Stimulated activated CD4-positive, alpha-beta T cell treated with anti-CD3 and anti-CD28 coated beads, TNF-alpha, amount 100 ng/mL, for 24 hours (primary cell): Measurements from ENCODE around the gene TDRD9.
"Not testable (repeated sequence)": the region's sequence is repeated elsewhere in the genome, so short reads cannot be mapped to it uniquely, and the experiment has no call there.

Source experiments
- DNase-seq, 3 experiments: peaks; one replicate each; pipeline ENCODE4 v3.0.0-alpha.2; 2020; ENCODE audit warnings: low read depth in 3 of 3

TDRD9 gene

DNA sequence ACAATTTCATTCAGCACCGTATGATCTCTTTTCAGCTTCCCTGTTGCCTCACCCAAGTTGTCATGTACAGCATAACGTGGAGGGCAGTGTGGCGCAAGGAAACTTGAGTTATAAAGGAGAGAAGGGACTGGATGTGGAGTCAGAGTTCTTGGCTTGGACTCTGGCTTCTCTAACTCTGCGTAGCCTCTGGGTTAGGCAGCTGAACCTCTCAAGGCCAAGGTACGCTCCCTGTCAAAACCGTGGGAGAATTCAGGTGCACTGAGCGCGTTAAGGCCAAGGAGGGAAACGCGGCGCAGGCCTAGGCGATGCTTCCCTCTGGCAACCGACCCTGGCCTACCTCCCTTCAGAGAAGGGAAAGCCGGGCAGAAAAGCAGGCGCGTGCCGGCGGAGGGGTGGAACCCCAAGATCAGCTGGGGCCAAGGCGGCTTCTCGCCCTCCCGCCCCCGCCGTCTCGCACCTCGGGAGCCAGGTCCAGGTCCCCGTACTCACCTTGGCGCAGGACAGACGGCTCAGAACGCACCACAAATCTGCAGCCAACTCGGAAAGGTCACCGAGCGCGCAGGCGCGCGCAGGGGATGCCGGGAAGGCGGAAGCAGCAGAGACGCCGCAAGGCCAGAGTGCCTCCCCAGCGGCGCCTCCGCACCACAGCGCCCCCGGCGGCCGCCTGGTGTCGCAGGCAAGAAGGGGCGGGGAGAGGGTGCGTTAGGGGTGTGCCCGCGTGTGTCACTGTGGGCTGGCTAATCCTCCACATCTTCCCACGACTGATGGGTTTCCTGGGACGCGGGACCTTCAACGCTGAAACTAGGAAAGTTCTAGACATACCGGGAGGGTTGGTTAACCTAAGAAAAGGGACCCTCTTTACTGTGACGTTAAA is 7.0 kb upstream of the TDRD9 start:
- DNase-seq, result peak; percentile 86 to 94 (median 92)

DNA sequence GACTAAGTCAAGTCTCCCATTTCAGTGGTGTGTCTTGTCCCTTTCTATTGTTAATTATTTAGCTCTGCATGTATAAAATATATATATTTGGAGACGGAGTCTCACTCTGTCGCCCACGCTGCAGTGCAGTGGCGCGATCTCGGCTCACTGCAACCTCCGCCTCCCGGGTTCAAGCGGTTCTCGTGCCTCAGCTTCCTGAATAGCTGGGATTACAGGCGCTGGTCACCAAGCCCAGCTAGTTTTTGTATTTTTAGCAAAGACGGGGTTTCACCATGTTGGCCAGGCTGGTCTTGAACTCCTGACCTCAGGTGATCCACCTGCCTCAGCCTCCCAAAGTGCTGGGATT is 6.4 kb upstream of the TDRD9 start:
- not testable (repeated sequence) for DNase-seq

DNA sequence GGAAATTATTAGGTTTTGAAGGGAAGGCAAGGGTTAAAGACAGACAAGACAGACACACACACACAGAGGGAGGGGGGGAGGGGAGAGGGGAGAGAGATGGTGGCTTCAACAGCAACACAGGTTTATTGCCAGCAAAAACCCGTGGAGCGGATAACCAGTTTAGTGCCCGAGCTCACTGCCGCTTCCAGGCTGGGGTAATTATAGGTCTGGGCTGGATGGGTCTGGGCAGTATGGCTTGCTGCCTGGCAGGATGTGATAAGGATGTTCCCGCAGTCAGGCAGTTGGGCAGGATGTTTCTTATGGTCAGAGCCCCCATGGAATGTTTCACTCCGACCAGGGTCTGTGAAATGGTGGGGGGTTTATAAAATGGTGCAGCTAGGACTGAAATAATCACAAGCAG is 4.4 kb upstream of the TDRD9 start:
- DNase-seq, result no peak

DNA sequence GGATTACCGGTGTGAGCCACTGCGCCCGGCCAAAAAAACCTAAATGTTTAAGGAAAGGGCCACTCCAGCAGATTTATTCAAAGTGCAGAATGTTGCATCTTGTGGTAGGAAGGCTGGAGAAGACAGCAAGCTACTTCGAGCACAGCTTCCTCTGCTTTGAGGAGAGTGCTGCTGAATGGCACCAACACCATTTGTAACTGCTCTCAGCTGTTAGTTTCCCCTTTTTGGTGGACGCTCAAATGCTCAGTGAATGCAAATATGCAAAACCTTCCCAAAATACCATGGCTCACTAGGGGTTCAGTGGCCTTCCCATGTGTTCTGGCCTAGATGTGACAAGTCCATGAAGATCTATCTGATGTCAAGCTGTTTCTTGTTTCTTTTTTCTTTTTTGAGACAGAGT is 2.9 kb upstream of the TDRD9 start:
- no peak for DNase-seq

DNA sequence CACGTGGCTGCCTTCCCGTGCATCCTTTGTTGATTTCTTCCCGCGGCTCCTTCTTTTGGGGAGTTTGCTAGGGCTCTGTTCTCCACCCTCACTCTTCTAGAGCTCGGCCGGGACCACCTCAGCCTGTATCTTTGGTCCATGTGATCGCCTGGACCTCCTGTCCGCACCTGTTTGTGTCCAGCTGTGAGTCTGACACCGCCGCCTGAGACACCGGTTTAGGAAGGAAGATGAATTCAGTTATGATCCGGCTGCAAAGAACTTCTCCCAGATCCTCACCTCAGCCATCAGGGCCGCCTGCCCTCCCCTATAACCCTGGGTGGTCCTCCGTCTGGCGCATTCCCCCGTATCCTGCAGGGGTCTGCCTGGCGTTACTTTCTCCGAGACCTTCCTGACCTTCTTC is 690 bp upstream of the TDRD9 start:
- DNase-seq, result no peak

DNA sequence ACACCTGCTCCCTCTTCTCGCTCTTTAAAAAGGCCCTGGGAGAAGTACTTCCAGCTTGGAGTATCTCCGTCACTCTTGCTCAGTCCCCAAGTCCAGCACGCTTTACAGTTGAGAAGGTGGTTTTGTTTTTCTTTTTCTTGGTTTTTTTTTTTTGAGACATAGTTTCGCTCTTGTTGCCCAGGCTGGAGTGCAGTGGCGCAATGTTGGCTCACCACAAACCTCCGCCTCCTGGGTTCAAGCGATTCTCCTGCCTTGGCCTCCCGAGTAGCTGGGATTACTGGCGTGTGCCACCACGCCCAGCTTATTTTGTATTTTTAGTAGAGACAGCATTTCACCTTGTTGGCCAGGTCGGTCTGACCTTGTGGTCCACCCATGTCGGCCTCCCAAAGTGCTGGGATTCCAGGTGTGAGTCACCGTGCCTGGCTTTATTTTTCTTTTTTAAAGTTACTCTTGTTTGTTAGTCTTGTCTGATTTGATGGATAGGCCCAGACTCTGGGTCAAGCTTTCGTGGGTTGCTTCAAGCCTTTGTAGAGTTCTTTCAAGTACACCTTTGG is 1.9 kb downstream of the TDRD9 start:
- no peak for DNase-seq

DNA sequence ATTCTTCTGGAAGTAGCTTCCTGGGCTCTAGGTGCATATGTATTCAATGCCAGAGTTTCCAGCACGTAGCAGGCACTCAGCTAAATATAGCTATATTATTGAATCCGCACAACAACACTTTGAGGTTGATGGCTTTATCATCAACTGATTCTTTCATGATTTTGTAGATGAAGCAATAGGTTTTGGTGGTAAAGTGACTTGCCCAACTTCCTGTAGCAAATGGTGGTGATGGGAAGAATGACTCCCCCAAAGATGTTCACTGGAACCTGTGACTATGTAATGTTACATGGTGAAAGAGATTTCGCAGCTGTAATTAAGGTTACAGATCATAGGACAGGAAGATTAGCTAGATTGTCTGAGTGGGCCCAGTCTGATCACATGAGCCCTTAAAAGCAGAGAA is 3.2 kb downstream of the TDRD9 start:
- no peak for DNase-seq

DNA sequence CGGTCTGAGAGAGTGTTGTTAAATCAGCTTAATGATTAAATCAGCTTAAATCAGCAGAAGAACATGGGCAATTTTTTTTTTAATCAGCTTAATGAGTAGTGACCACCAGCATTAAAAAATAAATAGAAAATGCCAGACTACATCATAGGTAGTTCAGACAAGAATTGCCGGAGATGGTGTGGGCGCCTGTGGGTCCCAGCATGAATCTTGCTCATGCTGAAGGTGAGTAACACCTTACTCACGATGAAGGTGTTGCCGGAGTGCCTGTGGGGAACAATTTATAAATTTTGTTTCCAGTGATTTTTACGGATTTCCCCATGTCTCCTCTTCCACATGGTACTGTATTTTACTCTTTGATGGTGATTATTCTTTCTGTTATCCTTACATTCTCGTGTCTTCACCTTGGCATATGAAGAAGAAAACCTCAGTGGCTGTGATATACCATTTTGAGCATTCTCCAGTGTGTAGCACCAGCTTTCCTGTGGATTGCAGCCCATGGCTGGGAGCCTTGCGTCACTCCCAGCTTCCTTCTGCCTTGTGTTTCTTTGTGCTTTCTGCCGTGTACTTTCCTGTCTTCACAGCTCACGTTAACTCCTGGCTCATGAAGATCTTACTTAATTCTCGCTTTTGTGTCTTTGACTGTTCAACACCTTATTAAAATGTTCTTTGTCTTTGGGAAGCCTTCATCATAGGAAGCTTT is 4.7 kb downstream of the TDRD9 start:
- no peak for DNase-seq

DNA sequence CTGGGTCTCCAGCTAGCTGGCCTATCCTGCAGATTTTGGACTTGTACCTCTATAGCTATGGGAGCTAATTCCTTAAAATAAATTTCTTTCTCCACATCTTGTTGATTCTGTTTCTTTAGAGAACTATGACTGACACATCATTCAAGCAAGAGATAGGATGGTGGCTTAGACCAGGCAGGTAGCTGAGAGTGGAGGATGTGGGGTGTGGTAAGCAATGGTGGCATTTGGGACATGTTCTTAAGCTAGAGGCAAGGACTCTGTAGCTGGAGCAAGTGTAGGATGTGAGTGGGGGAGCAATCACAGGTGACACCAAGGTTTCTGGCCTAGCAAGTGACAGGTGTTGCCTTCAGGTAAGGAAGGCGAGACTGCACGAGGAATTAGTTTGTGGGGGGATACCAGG is 6.8 kb downstream of the TDRD9 start:
- no peak for DNase-seq

DNA sequence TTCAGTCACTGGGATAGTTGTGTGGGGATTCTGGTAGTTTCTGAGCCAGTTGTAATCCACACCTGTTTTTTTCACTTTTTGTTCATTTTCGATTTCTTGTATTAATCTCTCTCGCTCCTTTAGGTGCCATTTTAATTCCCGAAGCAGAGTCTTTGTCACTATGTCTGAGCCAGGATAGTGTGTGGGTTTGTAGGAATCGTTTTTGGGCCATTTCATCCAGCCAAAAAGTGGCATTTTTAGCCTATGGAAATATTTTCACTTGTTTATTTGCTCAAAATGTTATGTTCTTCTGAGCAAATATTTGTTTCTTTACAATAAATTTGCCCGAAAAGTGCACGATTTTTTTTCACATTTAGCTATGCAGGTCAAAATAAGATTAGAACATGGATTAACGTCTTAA is 13.2 kb downstream of the TDRD9 start:
- DNase-seq, result no peak

DNA sequence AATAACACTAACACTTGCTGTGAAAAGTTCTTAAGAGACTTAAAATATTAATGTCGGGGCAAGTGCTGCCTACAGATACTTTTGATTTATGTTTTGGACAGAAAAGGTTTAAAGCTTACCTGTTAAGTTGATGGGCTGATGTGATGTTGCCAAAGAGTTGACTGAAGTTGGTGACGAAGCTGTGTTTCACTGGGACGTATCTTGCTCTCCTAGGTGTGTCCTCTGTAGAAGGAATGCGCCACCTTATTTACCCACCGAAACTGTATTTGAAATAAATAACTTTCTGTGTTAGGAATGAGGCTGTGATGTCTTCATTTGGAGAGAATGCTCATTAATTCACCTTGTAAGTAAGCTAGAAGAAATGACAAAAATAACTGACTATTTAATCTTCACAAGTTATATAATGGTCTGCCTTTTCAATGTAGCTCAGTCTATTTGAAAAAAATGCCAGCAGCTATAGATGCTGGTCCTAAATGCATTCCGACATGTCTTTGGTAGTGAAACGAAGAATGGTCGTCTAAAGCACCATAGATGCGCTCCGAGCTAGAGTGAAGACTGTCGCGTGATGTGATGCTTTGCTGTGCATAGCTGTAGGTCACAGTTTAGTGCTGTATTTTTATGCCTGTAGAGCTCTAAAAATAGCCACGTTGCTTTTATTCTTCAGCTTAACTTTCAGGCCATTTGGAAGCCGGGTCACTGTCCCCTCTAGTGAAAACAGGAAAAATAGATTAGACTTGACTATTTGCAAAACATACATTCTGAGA is 13.9 kb downstream of the TDRD9 start, which contains the start of gene RD3L:
Gene RD3L, minus strand, starts transcription at position 557 of the 764 bp plus-strand sequence. CDS start 834 bp downstream, outside the sequence.
- DNase-seq, result no peak

DNA sequence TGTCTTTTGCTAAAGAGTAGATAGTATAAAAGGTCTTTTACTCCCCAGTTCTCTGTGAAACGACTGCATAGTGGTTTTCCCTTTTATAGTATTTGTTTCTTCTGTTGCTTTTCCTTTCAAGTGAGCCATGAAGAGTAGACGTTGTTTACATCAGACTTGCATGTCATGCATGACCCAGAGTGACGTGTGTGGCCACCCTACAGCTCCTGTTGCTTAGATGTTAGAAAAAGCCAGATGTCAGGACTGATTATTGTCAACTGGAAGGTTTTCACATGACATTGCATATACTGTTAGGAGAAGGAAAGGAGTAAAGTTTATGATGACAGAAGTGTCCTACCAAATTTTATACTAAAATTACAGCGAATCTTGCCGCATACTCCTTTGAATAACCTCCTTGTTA is 15.4 kb downstream of the TDRD9 start:
- DNase-seq, result no peak

DNA sequence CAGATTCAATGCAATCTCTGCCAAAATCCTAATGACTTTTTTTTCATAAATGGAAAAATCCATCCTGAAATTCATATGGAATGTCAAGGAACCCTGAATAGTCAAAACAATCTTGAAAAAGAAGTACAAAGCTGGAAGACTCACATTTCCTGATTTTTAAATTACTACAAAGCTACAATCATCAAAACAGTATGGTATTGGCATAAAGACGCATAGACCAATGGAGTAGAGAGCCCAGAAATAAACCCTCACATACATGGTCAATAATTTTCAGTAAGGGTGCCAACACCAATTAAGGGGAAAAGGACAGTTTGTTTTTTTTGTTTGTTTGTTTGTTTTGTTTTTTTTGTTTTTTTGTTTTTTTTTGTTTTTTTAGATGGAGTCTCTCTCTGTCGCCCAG is 18.7 kb downstream of the TDRD9 start:
- DNase-seq, result no peak

DNA sequence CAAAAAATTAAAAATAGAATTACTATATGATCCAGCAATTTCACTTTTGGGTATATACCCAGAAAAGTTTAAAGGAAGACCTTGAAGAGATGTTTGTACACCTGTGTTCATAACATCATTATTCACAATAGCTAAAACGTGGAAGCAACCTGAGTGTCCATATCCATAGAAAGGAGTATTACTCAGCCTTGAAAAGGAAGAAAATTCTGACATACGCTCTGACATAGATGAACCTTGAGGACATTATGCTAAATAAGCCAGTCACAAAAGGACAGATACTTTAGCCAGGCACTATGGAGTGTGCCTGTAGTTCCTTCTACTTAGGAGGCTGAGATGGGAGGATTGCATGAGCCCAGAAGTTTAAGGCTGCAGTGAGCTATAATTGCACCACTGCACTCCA is 20.2 kb downstream of the TDRD9 start:
- DNase-seq, result no peak

DNA sequence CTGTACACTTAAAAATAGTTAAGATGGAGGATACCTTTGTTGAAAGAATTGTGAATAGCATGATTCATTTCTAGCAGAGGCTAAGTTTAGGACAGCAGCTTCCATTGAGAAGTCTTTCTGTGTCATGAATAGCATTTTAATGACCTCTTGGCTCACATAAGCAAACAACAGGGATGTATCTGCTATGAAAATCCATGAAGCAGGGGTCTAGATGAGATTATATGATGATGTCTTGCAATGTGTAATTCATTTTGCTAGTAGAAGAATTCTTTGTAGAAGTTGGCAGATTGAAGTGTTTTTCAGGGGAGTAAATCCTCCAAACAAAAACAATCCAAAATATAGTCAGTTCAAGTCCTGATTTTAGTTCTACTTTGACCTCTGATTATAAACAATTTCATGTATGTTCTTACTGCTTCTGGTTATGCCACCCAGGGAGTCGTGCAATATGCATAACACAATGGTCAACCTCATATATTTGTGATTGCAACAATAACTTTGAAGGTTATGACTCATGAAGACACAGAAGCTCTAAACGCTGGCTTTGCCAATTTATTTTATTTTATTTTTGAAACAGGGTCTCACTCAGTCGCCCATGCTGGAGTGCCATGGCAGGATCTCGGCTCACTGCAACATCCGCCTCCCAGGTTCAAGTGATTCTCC is 21.0 kb downstream of the TDRD9 start:
- no peak for DNase-seq

DNA sequence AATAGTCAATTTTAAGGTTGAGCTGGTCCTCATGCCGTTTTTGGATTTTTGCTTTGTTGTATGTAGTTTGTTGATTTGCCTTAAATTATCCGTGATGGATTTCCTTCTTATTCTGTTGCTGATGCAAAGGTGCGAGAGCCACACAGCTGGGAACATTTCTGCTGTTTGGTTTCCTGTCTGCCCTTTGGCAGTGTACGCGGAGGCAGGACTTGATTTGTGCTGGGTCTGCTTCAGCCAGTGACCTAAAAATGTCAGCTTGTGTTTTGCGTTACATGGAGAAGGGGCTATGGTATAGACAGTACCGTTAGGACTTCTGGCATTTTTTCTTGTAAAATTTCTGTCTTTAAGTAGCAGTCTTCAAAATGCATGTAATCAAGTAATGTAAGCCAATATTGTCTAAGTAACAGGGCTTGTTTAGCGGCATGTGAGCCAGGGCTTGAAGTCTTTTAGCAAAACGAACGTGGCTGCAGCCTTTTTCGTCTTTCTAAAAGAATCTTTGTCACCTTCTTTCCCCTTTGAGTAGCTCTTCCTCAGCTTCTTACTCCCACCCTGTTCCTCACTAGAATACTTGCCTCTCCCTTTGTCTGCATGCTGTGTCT is 32.3 kb downstream of the TDRD9 start:
- DNase-seq, result no peak

DNA sequence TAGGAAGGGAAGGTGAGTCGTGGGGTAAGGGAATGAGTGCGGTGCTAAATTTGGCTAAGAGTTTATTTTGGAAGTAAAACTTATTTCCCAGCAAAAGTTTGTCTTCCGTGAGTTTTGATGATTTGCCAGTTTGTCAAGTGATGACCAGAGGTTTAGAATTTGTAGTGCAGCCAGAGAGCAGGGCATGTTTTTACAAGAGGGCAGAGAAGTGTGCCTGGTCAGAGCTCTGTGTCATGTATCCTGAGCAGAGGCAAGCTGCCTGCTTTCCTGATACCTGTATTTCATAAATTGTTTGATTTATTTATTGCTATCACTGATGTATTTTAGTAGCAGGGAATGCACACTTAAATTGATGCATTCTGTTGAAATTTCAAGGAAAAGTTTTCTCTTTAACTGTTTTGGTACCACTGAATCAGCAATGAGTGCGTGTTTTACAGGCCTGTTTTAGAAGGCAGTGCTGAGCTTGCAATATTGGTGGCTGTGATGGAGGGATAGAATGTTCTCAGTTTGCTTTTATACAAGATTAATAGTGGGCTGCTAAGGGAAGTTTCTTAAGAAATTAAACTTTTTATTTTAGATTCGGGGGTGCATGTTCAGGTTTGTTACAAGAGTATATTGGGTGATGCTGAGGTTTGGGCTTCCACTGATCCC is 33.8 kb downstream of the TDRD9 start:
- no peak for DNase-seq

DNA sequence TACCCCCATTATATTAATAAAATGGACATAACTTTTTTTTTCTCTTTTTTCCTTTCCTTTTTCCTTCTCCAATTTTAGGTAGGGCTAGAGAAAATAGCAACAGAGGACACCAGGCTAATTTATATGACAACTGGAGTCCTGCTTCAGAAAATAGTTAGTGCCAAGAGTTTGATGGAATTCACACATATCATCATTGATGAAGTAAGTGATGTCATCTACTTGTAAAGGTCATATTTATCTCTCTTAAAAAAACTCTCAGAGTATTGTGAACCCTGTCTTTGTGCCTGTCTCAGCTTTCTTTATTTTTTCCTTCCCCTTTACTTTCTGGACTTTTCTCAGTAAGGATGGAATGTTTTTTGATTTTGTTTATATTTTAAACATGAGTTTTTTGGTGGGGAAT is 38.4 kb downstream of the TDRD9 start:
- no peak for DNase-seq

DNA sequence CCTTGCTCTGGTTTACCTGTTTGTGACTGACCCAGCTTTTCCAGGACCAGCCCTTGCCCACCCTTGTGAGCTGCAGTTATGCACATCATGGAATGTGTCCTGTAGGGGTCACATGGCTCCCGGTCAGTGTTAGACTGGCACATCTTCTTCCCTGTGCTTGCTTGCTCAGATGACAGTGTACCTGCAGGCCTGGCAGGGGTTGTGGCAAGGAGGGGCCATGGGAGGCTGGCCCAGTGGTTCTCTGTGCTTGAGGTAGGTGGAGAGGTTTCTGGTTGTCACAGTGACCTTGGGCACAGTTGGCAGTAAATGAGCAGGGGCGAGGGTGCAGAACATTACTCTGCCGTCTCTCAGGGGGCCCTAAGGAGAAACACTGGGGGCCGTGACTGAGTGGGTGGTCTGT is 41.7 kb downstream of the TDRD9 start:
- DNase-seq, result no peak

DNA sequence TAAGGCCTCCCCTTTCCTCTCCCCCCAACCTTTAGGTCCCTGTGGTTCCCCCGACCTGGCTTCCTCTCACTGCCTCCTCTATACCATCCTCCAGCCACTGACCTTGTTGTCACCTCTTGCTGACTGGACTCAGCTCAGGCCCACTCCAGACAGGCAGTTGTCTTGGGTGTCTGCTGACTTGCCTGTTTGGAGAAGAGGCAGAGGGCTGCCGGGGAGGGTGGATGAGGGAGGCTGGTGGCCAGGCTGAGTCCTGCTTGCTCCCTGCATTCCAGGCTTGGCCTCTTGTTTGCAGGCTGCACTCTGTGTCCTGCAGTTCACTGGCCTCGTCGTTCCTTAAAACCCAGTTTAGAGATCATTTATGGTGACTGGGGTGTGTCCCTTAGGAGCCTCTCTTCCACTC is 45.1 kb downstream of the TDRD9 start:
- no peak for DNase-seq

DNA sequence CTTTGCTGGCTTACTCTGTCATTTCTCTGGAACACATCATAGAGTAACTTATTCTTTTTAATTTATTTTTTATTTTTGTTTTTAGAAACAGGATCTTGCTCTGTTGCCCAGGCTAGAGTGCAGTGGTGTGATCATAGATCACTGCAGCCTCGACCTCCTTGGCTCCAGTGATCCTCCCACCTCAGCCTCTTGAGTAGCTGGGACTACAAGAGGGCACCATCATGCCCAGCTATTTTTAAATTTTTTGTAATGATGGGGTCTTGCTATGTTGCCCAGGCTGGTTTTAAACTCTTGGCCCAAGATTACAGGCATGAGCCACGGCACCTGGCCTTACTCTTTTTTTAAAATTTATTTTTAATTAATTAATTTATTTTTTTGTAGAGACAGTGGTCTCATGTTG is 46.3 kb downstream of the TDRD9 start:
- no peak for DNase-seq
